Measurements from ENCODE around the gene SSRP1. TPM values are rescaled to one million over a fixed set of nuclear protein-coding genes. Genes with fewer than 3 reads are reported as not detected.

SSRP1 gene
- polyA plus RNA-seq, 3 donors, result 162 to 212 (median 183) TPM

DNA sequence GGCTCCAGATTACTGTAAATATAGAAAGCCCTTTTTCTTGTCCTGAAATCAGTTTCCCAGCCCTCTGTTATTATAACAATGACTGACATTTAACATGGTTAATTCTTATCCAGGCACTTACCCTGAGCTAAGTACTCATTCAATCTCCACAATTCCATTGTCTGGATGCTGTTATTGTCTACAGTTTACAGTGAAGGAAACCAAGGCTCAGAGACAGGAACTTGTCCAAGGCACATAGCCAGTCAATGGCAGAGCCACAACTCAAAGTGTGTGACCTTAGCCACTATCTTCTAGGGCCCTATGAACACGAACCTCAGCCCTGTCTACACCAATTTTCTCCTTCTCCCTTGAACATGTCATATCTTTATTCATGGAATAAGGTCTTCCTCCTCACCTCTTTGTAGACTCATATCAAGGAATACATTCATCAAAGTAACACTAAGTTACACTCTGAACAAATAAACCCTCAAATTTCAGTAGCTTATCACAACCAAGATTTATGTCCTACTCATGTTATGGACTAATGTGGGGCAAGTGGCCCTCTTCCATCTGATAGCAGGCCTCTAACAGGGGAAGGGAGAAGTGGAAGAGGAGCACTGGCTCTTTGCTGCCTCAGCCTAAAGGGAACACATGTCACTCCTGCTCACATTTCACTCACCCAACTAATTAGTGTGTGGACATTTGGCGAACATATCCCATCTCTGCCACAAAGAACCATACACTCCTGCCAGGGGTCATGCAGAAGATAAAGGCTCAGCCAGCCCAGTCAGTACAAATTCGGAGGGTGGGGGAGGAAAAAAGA is 59.3 kb downstream of the SSRP1 start:
- no peak for DNase-seq

Other genes with a start within 250 kb of the SSRP1 start
- 1 to 10 TPM; 3.4 to 4.5 (median 4.5) TPM for gene LRRC55, start 153.9 kb downstream of the SSRP1 start, polyA plus RNA-seq (ENCODE audit: insufficient read length in 3 of 3)
- 100 to 1,000 TPM in 1 of 3 donors, 10 to 100 TPM in 2; 95.0 to 111 (median 96.0) TPM for gene APLNR, start 98.6 kb downstream of the SSRP1 start, polyA plus RNA-seq (ENCODE audit: insufficient read length in 3 of 3)
- gene TNKS1BP1, start 10.9 kb downstream of the SSRP1 start, polyA plus RNA-seq (ENCODE audit: insufficient read length in 3 of 3), result 10 to 100 TPM; 66.2 to 76.4 (median 67.6) TPM
- 1 to 10 TPM in 1 of 3 donors, under 1 TPM in 2; 0.76 to 1.4 (median 0.83) TPM for gene P2RX3, start 2.5 kb upstream of the SSRP1 start, polyA plus RNA-seq (ENCODE audit: insufficient read length in 3 of 3)
- gene PRG3, start 45.3 kb upstream of the SSRP1 start, polyA plus RNA-seq (ENCODE audit: insufficient read length in 3 of 3), result under 1 TPM; 0.26 to 0.77 (median 0.52) TPM
- gene PRG2, start 54.8 kb upstream of the SSRP1 start, polyA plus RNA-seq (ENCODE audit: insufficient read length in 3 of 3), result 1 to 10 TPM in 1 of 3 donors, under 1 TPM in 2; 0.59 to 1.5 (median 0.88) TPM
- 10 to 100 TPM; 20.3 to 25.0 (median 24.4) TPM for gene SLC43A3, start 91.2 kb upstream of the SSRP1 start, polyA plus RNA-seq (ENCODE audit: insufficient read length in 3 of 3)
- 1 to 10 TPM; 2.8 to 4.7 (median 3.8) TPM for gene RTN4RL2, start 124.6 kb upstream of the SSRP1 start, polyA plus RNA-seq (ENCODE audit: insufficient read length in 3 of 3)
- 1 to 10 TPM; 5.0 to 6.5 (median 5.5) TPM for gene SLC43A1, start 179.8 kb upstream of the SSRP1 start, polyA plus RNA-seq (ENCODE audit: insufficient read length in 3 of 3)
- gene TIMM10, start 194.9 kb upstream of the SSRP1 start, polyA plus RNA-seq (ENCODE audit: insufficient read length in 3 of 3), result 10 to 100 TPM; 33.1 to 47.7 (median 40.0) TPM
- under 1 TPM; 0.17 to 0.37 (median 0.30) TPM for gene SMTNL1, start 201.7 kb upstream of the SSRP1 start, polyA plus RNA-seq (ENCODE audit: insufficient read length in 3 of 3)
- gene UBE2L6, start 231.8 kb upstream of the SSRP1 start, polyA plus RNA-seq (ENCODE audit: insufficient read length in 3 of 3), result 10 to 100 TPM; 30.6 to 40.3 (median 34.2) TPM